Activated CD4-positive, alpha-beta T cell treated with anti-CD3 and anti-CD28 coated beads, Interleukin-2, amount 50 U/mL, for 48 hours (primary cell): ENCODE results near the gene DYNLL2.
A peak's percentile ranks its signal among the peaks of the same experiment; 100 is the strongest.
"Not testable (repeated sequence)": the region's sequence is repeated elsewhere in the genome, so short reads cannot be mapped to it uniquely, and the experiment has no call there.

Source experiments
- DNase-seq, 2 experiments: peaks; one replicate each; pipeline ENCODE4 v3.0.0-alpha.2; 2020

Gene DYNLL2

DNA sequence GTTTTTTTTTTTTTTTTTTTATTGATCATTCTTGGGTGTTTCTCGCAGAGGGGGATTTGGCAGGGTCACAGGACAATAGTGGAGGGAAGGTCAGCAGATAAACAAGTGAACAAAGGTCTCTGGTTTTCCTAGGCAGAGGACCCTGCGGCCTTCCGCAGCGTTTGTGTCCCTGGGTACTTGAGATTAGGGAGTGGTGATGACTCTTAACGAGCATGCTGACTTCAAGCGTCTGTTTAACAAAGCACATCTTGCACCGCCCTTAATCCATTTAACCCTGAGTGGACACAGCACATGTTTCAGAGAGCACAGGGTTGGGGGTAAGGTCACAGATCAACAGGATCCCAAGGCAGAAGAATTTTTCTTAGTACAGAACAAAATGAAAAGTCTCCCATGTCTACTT lies 10.0 kb upstream of the DYNLL2 start:
- not testable (repeated sequence) for DNase-seq

DNA sequence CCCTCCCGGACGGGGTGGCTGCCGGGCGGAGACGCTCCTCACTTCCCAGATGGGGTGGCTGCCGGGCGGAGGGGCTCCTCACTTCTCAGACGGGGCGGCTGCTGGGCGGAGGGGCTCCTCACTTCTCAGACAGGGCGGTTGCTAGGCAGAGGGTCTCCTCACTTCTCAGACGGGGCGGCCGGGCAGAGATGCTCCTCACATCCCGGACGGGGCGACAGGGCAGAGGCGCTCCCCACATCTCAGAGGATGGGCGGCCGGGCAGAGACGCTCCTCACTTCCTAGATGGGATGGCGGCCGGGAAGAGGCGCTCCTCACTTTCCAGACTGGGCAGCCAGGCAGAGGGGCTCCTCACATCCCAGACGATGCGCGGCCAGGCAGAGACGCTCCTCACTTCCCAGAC lies 8.8 kb upstream of the DYNLL2 start:
- not testable (repeated sequence) for DNase-seq

DNA sequence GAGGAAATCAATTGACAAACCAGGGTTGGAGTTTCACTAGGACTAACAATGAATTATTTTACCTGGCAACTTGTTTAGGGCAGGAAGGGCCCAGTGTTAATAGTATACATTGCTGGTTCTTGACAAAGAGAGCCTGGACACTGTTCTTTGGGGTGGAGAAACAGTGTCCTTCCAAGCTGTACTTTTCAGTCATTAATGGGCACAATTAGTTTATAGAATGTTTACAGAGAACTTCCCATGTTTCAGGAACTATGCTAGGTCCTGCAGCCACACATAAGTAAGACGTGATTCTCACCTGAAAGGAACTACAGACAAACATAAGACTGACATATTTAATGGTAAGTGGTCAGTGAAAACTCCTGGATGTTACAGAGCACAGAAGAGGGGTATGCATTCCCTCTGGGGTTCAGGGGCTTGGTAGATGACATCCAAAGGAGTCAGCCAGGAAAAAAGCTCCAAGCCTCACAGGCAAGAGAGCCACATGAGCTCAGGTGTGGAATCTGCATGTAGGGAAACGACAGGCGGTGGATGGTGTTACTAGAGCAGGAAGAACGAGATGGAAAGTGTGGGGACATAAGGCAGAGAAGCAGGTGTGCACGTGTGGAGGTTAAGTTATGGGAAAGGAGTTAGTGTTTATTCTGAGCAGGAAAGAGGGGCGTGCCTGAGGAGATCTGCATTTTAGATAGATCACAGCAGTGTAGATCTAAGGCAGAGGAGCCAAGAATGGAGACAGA lies 3.8 kb upstream of the DYNLL2 start:
- no peak for DNase-seq

DNA sequence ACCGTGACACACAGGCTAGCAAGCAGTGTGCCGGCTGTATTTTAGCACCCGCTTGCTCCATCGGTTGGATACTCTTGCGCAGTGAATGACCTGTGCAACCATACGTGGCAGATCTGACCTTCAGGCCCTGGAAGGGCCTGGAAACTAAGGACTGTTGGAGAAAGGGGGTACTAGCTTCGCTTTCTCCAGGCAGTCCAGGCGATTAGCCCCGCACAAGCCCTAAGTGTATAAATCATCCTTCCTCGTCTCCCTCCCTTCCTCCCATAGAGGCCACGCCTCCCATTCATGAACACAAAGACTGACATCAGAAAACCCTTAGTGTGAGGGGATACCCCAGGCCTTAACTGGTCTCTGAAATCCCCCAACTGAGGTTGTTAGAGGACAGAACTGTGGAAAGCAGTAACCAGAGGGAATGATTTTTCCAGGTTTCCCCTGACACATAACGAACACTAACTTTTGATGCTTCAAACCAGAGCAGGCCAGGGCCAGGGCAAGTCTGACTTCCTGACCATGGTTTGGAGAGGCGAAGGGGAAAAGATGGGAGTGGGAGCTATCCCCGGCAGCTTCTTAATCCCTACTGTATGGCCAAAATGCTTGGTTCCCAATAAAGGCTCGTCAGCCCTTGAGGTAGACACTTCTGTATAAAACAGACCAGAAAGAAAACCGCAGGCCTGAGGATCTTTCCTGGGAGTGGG lies 1.4 kb upstream of the DYNLL2 start:
- no peak for DNase-seq

DNA sequence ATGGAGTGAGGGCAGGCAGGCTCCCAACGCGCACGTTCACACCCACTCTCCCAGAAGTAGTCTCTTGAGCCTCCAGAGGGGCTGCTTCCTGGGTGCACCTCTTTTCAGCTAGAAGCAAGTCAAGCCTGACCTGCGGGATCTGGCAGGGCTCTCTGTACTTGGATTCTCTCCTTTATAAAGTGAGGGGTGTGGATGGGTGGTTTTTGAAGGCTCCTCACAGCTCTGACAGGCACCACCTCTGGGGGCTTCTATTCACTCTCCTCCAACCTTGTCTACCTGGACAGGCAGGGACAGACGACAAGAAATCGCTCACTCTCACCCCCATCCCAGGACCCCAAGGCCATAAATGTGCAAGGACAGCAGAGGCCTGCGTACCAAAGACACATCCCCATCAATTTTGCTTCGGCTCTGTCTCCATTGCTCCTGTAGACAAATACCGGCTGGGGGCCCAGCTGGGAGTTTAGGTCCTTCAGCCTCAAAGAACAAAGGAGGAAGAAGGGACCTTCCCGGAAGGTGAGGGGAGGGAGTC lies 814 bp upstream of the DYNLL2 start:
- no peak for DNase-seq

DNA sequence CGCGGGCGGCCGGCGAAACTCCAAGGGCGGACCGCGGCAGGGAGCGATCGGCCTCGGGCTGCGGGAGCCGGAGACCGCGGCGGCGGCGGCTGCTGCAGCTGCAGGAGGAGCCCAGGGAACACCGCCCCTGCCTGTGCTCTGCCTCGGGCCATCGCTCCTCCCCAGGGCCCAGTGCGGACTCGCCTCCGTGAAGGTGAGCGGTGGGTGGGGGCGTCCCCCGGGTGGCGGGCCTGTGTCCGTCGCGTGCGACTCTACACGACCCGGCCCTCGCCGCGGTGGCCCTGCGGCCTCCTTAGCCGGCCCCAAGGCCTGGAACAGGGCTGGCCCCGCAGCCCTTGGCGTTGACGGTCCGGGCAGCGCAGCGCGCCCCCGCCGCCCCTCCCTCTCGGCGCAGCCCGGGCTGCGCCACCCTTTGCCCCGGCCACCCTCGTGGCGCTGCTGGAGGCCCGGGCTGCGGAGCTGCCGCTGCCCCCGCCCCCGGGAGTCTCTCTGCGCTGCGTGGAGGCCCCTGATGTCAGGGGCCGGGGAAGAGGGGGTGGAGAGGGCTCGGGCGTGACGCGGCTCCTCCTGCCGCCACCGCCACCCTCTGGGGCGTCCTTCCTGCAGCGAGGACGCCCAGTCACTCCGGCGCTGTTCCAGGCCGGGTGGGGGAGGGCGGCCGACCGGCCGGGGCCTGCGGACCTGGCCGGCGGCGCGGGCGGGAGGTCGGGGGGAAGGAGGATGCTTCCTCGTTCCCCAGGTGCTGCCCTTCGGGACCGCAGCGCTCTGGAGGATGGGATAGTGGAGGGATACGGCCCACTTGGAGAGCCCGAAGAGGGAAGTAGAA lies 485 bp downstream of the DYNLL2 start:
- DNase-seq = peak; percentile 56 to 67

DNA sequence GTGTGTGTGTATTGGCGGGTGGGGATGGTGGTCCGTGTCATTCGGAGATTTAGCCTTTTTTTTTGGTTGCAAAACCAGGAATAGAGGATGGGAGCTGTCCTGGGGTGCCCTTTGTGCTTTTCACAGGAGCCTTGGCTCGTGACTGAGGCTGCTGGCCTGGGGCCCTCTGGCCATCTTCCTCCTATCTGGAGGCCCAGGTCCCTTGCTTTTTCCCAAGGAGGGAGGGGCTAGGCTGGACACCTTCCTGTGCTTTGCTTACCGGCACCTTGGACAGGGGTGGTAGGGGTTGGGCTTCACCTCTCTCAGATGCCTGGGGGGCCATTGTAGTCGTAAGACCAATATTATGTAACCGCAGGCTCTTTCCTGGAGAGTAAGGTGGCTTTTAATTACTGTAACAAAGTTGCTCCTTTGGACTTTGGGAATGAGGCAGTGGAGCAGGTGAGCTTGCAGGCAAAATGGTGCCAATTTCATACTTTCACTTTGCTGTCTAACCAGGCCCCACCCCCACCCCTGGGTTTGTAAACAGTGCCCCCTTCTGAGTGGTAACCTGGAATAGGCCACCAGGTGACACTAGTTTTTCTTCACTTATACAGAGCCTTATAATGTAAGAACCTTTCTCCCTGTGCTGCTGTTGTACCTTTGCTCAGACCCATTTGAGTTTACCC lies 1.2 kb downstream of the DYNLL2 start:
- peak; percentile 36 to 52 for DNase-seq

DNA sequence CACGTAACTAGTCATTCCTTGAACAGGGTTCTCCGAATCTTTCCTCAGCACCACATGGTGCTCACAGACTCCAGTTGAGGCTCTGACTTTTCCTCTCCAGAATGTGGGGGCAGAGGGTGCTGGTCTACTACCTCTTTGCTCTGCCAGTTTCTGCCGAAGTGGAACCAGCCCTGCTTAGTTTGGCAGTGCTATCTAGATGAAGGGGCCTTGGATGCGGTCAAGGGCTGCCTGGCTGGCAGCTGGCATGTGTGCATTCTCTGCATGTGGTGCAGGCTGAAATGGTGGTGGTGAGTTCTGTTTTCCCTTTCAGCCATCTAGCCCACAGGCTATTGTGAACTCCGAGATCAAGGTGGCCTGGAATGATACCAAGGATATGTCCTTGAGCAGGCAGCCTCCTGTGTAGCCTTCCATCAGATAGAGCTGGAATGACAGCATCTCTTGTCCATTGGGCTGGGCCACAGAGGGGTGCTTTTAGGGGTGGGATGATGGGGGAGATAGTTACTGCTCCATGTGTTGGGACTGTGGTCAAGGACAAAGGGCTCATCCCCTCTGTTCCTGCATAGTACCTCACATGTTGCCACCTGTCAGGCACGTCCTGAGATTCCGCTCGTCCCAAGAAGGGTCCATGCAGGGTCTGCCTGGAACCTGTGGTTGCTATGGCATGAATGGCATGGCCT lies 2.0 kb downstream of the DYNLL2 start:
- no peak for DNase-seq

DNA sequence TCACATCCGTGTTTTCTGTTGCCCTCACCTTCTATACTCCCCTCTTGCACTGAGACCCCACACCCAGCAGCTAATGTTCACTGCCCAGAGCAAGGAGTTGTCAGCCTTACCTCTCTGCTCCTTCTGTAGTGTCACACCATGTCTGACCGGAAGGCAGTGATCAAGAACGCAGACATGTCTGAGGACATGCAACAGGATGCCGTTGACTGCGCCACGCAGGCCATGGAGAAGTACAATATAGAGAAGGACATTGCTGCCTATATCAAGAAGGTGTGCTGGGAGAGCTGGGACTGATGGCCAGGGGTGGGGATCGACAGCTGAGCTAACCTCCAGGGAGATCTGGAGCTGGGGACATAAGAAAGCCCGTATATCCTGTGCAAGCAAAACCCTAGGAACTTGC lies 3.7 kb downstream of the DYNLL2 start:
- no peak for DNase-seq

DNA sequence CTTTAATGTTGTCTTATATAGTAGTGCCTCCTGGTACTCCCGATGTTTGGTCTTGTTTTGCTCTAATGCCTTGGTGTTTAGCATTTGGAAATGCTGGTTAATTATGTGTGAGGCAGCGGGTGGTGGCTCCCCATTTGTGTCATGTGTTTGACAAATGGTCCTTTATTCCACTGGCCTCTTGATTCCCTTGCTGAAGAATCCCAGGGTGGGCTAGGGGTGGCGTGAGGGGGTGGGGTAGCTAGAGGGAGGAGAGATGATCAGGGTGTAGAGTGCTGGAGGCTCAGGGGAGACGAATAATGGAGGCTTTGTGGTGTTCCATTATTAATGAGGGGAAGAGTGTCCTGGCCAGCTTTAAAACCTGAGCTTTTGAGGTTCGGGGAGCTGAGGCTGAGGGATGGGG lies 5.4 kb downstream of the DYNLL2 start:
- no peak for DNase-seq

DNA sequence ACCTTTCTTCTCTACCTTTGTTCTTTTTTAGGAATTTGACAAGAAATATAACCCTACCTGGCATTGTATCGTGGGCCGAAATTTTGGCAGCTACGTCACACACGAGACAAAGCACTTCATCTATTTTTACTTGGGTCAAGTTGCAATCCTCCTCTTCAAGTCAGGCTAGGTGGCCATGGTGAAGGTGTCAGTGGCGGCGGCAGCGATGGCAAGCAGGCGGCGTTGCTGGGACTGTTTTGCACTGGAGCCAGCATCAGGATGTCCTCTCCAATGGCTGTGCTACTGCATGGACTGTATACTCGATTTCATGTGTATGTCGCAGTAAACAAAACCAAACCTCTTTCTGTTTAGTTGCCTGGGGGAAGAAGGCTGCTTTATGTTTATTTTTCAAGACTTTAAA lies 5.9 kb downstream of the DYNLL2 start:
- DNase-seq = no peak

DNA sequence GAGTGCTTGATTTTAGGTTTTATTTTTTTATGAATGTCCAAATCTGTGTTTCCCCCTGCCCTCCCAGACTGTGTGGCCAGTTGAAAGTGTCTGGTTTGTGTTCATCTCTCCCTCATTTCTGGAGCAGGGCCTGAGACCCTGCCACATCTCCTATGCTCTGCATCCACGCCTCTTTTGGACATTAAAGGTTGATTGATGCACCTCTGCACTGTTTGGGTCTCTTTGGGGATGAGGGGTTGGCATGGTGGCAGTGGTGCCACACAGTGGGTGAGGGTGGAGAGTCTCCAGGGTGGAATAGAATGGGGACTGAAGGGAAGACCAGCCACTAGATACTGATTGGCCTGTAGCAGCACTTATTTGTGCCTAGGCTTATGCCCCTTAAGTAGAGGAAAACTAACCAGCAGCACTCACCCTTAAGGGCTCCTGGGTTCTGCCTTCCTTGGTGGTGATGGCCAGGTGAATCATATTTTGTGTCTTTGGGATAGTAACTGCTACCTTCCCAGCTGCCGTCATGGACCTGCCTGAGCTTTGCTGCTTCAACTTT lies 7.9 kb downstream of the DYNLL2 start:
- no peak for DNase-seq

DNA sequence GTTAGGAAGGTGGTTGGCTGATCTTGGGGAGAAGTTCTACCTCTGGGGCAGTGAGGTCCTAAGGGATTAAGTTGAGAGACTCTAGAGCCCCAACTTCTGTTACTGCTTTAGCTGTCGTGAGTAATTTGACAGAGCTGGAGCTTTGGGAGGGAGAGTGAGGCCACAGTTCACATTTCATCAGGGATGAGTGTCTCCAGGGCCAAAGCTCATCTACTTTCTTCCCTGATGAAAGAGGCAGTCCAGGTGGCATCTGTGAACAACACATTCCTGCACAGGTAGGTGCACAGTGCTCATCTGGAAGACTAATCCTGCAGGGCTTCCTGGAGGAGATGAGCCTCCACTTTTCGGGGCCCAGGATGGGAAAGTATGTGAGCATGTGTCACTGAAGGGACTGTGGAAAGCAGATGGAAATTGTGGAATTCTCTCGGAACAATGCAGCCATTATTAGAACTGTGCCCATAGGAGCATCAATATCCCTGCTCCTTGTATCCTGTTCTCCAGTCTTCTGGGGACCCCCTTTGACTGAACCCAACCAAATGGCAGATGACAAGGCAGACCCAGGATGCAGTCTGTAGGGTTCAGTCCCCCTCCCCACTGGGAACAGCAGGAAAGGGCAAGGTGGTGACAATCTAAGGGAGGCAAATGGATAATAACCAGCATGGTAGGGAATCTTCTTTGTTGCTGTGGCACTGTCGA lies 9.0 kb downstream of the DYNLL2 start:
- no peak for DNase-seq

DNA sequence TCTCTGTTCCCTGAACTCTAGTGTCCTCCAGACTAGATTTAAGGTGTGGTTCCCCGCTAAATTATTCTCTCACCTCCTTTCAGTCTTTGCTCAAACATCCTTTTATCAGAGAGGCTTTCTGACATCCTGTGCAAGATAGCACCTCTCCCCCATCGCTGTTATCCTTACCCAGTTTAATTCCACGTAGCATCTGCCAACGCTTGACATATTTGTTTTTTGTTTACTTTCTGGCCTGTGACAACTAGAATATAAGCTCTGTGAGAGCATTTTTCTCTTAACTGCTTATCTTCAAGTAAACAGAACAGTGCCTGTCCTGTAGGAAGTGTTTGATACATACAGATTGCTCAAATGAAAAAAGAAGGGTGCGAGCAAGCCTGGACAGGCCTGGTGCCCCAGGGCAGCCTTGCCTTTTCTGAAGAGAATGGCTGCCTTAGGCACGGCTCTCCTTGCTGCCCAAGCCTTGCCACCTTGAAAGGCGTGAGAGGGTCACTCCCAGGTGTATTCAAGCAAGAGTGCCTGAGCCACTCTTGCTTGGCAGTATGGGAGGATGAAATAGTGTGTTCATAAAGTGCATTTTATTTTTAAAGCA lies 9.7 kb downstream of the DYNLL2 start:
- DNase-seq = no peak

DNA sequence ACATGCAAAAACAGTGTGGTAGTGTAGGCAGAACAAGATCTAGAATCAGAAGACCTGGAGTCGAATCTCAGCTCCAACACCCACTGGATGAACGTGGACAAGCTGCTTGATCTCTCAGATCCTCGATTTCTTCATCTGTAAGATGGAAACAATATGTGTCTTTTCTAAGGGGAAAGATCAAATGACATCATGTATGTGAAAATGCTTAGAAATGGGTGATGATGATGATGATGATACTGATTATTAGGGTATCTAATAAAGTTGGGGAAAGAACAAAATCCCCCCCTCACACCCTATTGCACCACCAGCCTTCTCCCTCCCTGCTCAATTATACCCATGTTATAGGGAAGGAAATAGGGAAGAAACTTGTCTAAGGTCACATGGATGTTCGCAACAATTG lies 10.9 kb downstream of the DYNLL2 start:
- DNase-seq = no peak

DNA sequence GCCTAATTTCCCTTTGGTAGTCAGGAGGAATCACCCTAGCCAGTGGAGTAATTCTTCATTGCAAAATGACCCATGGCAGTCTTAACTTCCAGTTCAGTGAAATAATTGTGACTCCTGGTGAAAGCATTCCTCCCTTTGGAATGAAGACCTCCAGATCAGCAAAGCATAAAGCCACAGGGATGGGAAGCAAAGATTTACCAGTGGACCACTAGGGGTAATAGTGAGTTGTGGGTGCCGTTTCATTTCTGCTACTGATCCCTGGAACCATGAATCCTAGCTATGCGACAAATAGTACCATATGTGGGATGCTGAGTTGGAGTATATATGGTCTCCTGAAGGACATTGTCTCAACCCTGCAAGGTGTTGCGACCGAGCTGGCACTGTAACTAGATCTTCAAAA lies 13.7 kb downstream of the DYNLL2 start:
- no peak for DNase-seq

DNA sequence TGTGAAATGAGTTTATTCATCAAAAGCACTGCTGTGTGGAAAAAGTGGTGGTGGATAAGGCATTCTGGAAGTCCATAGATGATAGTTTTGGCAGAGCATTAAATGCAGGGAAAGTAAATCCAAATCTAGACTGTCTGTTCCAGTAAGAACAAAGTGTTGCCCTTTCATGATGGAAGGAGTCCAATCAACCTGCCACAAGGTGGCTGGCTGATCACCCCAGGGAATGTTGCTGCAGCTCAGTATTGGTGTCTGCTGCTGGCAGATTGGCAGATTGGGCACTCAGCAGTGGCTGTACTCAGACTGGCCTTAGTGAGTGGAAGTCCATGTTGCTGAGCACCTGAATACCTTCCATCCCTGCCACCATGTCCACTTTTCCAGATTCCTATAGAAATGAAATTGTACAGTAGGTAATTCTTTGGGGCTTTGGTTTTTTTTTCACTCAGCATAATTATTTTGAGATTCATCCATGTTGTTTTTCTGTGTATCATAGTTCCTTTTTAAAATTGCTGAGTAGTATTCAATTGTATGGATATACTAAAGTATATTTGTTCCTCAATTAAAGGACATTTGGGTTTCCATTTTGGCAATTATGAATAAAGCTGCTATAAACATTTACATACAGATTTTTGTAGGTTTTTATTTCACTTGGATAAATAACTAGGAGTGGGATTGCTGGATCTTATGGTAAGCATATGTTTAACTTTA lies 14.3 kb downstream of the DYNLL2 start:
- DNase-seq = no peak

DNA sequence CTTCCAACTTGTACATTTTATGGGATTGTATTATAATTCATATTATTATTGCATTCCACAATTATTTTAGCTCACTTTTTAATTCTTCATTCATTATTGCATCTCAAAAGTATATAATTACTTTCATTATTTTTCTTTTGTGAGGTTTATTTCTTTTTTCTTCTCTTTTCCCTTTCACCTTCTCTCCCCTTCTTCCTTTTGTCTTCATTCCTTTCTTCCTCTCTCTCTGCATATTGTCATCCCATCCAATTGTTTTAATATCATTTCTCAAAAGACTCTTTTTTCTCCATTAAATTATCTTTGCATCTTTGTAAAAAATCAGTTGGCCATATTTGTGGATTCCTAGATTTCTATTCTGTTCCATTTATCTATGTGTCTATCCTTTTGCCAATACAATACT lies 17.3 kb downstream of the DYNLL2 start:
- no peak for DNase-seq

DNA sequence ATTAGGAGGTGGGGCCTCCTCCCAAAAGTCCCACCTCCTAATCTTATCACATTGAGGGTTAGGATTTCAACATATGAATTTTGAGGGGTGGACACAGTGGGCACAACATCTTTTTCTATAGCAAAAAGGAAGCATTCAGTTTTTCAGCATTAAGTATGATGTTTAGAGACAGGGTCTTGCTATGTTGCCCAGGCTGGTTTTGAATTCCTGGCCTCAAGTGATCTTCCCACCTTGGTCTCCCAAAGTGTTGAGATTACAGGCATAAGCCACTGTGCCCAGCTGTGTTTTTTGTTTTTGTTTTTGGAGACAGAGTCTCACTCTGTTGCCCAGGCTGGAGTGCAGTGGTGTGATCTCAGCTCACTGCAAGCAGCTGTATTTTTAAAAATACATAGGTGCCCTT lies 18.7 kb downstream of the DYNLL2 start:
- not testable (repeated sequence) for DNase-seq

DNA sequence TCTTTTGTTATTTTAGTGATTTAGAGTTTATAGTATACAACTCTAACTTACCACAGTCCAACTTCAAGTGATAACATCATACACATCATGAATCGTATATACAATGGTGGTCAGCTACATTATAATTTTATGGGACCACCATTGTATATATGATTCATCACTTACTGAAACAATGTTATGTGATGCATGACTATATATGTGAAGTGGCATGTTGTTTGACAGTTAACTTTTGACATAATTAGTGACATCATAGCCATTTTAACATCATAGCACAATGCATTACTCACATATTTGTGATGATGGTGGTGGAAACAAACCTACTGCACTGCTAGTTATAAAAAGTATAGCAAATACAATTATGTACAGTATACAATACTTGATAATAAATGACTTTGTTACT lies 21.9 kb downstream of the DYNLL2 start:
- DNase-seq = no peak
